ENCODE measurements around the gene GRB14. TPM values are rescaled to one million over a fixed set of nuclear protein-coding genes. Genes with fewer than 3 reads are reported as not detected.

GRB14 gene
- total and polyA plus RNA-seq, 2 donors, result 0.19 to 0.41 TPM

- Histone ChIP-seq H3K4me1 (ENCODE audit: control insufficient read depth in 2 of 2, insufficient read depth in 2 of 2, low read length in 2 of 2) (no peaks in the 10 kb centered on the region), H3K27ac (ENCODE audit: low read depth in 1 of 2, low read length in 1 of 2) (no peak overlapping the region), H3K9me3 (ENCODE audit: control insufficient read depth in 2 of 2, insufficient read depth in 1 of 2, low read length in 1 of 2) (no peaks in the 10 kb centered on the region), H3K36me3 (ENCODE audit: control insufficient read depth in 2 of 2, insufficient read depth in 2 of 2, low read length in 1 of 2) (no peaks in the 10 kb centered on the region), H3K4me3 (ENCODE audit: low read length in 2 of 2) (no peak overlapping the region), H3K27me3 (ENCODE audit: control insufficient read depth in 2 of 2, insufficient read depth in 1 of 2, low read length in 1 of 2) (no peaks in the 10 kb centered on the region)
- 88% methylated on average over 3 of the region's 3 CpGs for WGBS
- no peak for DNase-seq (ENCODE audit: low read depth in 6 of 9, low spot score in 9 of 9)
These were observed 98.7 kb downstream of the GRB14 start for GRCh38 chr2:164522561-164522981.

DNA sequence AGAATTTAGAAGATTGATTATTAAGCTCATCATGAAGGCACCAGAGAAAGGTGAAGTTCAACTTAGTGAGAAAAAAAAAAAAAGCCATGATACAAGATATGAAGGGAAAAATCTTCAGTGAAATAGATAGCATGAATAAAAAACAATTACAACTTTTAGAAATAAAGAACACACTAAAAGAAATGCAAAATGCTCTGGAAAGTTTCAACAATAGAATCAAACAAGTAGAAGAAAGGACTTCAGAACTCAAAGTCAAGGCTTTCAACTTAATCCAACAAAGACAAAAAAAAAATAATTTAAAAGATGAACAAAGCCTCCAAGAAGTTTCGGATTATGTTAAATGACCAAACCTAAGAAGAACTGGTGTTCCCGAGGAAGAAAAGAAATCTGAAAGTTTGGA, 105.5 kb downstream of the GRB14 start:
- H3K27me3 ChIP-seq (ENCODE audit: control insufficient read depth in 2 of 2, insufficient read depth in 1 of 2, low read length in 1 of 2), result no peaks in the 10 kb centered on the region
- H3K36me3 ChIP-seq (ENCODE audit: control insufficient read depth in 2 of 2, insufficient read depth in 2 of 2, low read length in 1 of 2), result no peaks in the 10 kb centered on the region
- DNase-seq (ENCODE audit: low read depth in 6 of 9, low spot score in 9 of 9), result no peak
- no peak overlapping the region for H3K4me3 ChIP-seq (ENCODE audit: low read length in 2 of 2)
- H3K27ac ChIP-seq (ENCODE audit: low read depth in 1 of 2, low read length in 1 of 2), result no peak overlapping the region
- H3K4me1 ChIP-seq (ENCODE audit: control insufficient read depth in 2 of 2, insufficient read depth in 2 of 2, low read length in 2 of 2), result no peaks in the 10 kb centered on the region
- peaks cover 0 to 9% of the 10 kb centered on the region in 2 donors for H3K9me3 ChIP-seq (ENCODE audit: control insufficient read depth in 2 of 2, insufficient read depth in 1 of 2, low read length in 1 of 2)
- 99% methylated on average over 2 of the region's 2 CpGs for WGBS

DNA sequence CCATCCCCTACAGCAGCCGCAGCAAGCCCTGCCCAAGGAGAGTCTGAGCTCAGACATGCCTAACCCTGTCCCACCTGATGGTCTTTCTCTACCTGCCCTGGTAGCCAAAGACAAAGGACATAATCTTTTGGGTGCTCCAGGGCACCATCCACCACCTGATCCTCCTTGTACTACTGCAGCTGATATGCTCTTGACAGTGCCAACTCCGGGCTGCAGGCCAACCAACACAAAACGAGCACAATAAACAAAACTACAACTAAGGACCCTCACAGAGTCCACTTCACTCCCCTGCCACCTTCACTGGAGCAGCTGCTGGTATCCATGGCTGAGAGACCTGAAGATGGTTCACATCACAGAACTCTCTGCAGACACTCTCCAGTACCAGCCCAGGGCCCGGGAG, 106.3 kb downstream of the GRB14 start:
- no peak for DNase-seq (ENCODE audit: low read depth in 6 of 9, low spot score in 9 of 9)
- no peak overlapping the region for H3K4me3 ChIP-seq (ENCODE audit: low read length in 2 of 2)
- no peaks in the 10 kb centered on the region for H3K36me3 ChIP-seq (ENCODE audit: control insufficient read depth in 2 of 2, insufficient read depth in 2 of 2, low read length in 1 of 2)
- no peaks in the 10 kb centered on the region for H3K27me3 ChIP-seq (ENCODE audit: control insufficient read depth in 2 of 2, insufficient read depth in 1 of 2, low read length in 1 of 2)
- no peak overlapping the region for H3K27ac ChIP-seq (ENCODE audit: low read depth in 1 of 2, low read length in 1 of 2)
- H3K9me3 ChIP-seq (ENCODE audit: control insufficient read depth in 2 of 2, insufficient read depth in 1 of 2, low read length in 1 of 2), result peaks cover 0 to 9% of the 10 kb centered on the region in 2 donors
- H3K4me1 ChIP-seq (ENCODE audit: control insufficient read depth in 2 of 2, insufficient read depth in 2 of 2, low read length in 2 of 2), result no peaks in the 10 kb centered on the region
- WGBS, result 97% methylated on average over 4 of the region's 4 CpGs

DNA sequence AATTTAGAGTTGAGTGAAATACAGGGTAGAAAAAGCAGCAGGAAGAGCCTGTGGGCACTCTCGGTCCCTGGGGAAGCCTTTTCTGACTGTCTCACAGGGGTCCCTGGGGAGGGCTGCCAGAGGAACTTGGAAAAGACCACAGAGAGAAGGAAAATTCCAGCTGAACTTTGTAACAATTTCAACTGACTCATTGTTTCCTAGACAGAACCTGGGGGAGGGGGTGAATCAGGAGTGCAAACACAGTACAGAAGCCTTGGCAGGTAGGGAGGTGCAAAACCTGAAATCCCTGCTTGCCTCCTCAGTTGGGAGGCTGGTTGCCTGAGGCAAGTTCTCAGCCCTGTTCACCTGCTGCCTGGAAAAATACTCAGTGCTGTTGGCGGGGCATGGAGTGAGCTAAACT, 106.8 kb downstream of the GRB14 start:
- Histone ChIP-seq H3K9me3 (ENCODE audit: control insufficient read depth in 2 of 2, insufficient read depth in 1 of 2, low read length in 1 of 2) (peaks cover 0 to 9% of the 10 kb centered on the region in 2 donors), H3K4me1 (ENCODE audit: control insufficient read depth in 2 of 2, insufficient read depth in 2 of 2, low read length in 2 of 2) (no peaks in the 10 kb centered on the region), H3K27me3 (ENCODE audit: control insufficient read depth in 2 of 2, insufficient read depth in 1 of 2, low read length in 1 of 2) (no peaks in the 10 kb centered on the region), H3K27ac (ENCODE audit: low read depth in 1 of 2, low read length in 1 of 2) (no peak overlapping the region), H3K36me3 (ENCODE audit: control insufficient read depth in 2 of 2, insufficient read depth in 2 of 2, low read length in 1 of 2) (no peaks in the 10 kb centered on the region), H3K4me3 (ENCODE audit: low read length in 2 of 2) (no peak overlapping the region)
- no peak for DNase-seq (ENCODE audit: low read depth in 6 of 9, low spot score in 9 of 9)
- WGBS, result 98% methylated on average over 2 of the region's 2 CpGs

GRCh38 chr2:164512871-164513270, 108.4 kb downstream of the GRB14 start:
- no peak for DNase-seq (ENCODE audit: low read depth in 6 of 9, low spot score in 9 of 9)
- Histone ChIP-seq H3K27me3 (ENCODE audit: control insufficient read depth in 2 of 2, insufficient read depth in 1 of 2, low read length in 1 of 2) (no peaks in the 10 kb centered on the region), H3K36me3 (ENCODE audit: control insufficient read depth in 2 of 2, insufficient read depth in 2 of 2, low read length in 1 of 2) (no peaks in the 10 kb centered on the region), H3K4me1 (ENCODE audit: control insufficient read depth in 2 of 2, insufficient read depth in 2 of 2, low read length in 2 of 2) (no peaks in the 10 kb centered on the region), H3K9me3 (ENCODE audit: control insufficient read depth in 2 of 2, insufficient read depth in 1 of 2, low read length in 1 of 2) (peaks cover 0 to 9% of the 10 kb centered on the region in 2 donors), H3K27ac (ENCODE audit: low read depth in 1 of 2, low read length in 1 of 2) (no peak overlapping the region), H3K4me3 (ENCODE audit: low read length in 2 of 2) (no peak overlapping the region)

DNA sequence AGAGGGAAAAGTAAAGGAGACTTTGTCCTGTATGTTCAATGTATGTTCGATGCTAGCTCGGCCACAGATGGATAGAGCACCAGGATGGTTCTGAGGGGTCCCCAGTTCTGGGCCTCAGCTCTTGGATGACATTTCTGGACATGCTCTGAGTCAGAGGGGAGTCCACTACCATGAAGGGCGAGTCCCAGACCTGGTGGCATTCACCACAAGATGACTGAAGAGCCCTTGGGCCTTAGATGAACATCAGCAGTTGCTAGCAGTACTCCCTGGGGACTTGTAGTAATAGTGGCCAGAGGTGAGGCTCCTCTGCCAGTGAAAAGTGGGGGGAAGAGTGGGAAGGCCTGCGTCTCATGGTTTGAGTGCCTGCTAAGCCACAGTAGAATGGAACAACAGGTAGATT, 109.5 kb downstream of the GRB14 start:
- Histone ChIP-seq H3K4me1 (ENCODE audit: control insufficient read depth in 2 of 2, insufficient read depth in 2 of 2, low read length in 2 of 2) (no peaks in the 10 kb centered on the region), H3K4me3 (ENCODE audit: low read length in 2 of 2) (no peak overlapping the region), H3K27me3 (ENCODE audit: control insufficient read depth in 2 of 2, insufficient read depth in 1 of 2, low read length in 1 of 2) (no peaks in the 10 kb centered on the region), H3K9me3 (ENCODE audit: control insufficient read depth in 2 of 2, insufficient read depth in 1 of 2, low read length in 1 of 2) (peaks cover 0 to 9% of the 10 kb centered on the region in 2 donors), H3K36me3 (ENCODE audit: control insufficient read depth in 2 of 2, insufficient read depth in 2 of 2, low read length in 1 of 2) (no peaks in the 10 kb centered on the region), H3K27ac (ENCODE audit: low read depth in 1 of 2, low read length in 1 of 2) (no peak overlapping the region)
- WGBS, result 93% methylated on average over 4 of the region's 4 CpGs
- DNase-seq (ENCODE audit: low read depth in 6 of 9, low spot score in 9 of 9), result no peak

DNA sequence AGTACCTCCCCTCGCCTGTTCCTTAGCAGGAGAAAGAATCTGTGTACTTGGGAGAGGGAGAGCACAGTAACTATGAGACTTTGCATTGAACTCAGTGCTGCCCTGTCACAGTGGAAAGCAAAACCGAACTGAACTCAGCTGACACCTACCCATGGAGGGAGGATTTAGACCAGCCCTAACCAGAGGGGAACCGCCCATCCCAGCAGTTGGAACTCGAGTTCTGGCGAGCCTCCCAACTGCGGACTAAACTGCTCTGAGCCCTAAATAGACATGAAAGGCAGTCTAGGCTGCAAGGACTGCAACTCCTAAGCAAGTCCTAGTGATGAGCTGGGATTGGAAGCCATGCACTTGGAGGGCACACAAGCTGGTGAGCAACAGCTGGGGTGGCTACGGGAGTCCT, 110.4 kb downstream of the GRB14 start:
- no peak for DNase-seq (ENCODE audit: low read depth in 6 of 9, low spot score in 9 of 9)
- H3K27me3 ChIP-seq (ENCODE audit: control insufficient read depth in 2 of 2, insufficient read depth in 1 of 2, low read length in 1 of 2), result no peaks in the 10 kb centered on the region
- H3K9me3 ChIP-seq (ENCODE audit: control insufficient read depth in 2 of 2, insufficient read depth in 1 of 2, low read length in 1 of 2), result peaks cover 0 to 9% of the 10 kb centered on the region in 2 donors
- H3K4me3 ChIP-seq (ENCODE audit: low read length in 2 of 2), result no peak overlapping the region
- H3K27ac ChIP-seq (ENCODE audit: low read depth in 1 of 2, low read length in 1 of 2), result no peak overlapping the region
- whole genome bisulfite sequencing, result 93% methylated on average over 7 of the region's 7 CpGs
- H3K4me1 ChIP-seq (ENCODE audit: control insufficient read depth in 2 of 2, insufficient read depth in 2 of 2, low read length in 2 of 2), result no peaks in the 10 kb centered on the region
- no peaks in the 10 kb centered on the region for H3K36me3 ChIP-seq (ENCODE audit: control insufficient read depth in 2 of 2, insufficient read depth in 2 of 2, low read length in 1 of 2)

- no peaks in the 10 kb centered on the region for H3K36me3 ChIP-seq (ENCODE audit: control insufficient read depth in 2 of 2, insufficient read depth in 2 of 2, low read length in 1 of 2)
These were observed 112.0 kb downstream of the GRB14 start for GRCh38 chr2:164509137-164509877.

DNA sequence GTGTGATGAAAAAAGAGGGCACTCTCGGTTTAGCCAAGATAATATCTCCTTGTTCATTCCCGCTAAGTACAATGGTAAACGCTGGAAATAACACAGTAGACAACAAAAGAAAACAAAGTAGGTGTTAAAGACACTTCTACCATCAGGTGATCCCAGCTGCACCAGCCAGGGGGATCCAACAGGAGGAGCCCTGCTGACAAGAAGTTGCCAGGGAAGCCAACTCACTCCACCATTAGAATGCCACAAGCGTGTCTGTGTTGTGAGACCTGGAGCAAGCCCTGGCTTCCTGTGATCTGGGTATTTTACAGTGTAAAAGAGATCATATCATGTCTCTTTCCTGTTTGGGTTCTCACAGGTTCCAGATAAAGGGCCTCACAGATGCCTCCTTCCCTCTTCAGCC, 117.0 kb downstream of the GRB14 start:
- no peak overlapping the region for H3K27ac ChIP-seq (ENCODE audit: low read depth in 1 of 2, low read length in 1 of 2)
- no peaks in the 10 kb centered on the region for H3K9me3 ChIP-seq (ENCODE audit: control insufficient read depth in 2 of 2, insufficient read depth in 1 of 2, low read length in 1 of 2)
- H3K36me3 ChIP-seq (ENCODE audit: control insufficient read depth in 2 of 2, insufficient read depth in 2 of 2, low read length in 1 of 2), result no peaks in the 10 kb centered on the region
- H3K4me3 ChIP-seq (ENCODE audit: low read length in 2 of 2), result no peak overlapping the region
- no peaks in the 10 kb centered on the region for H3K4me1 ChIP-seq (ENCODE audit: control insufficient read depth in 2 of 2, insufficient read depth in 2 of 2, low read length in 2 of 2)
- 88% methylated on average over 4 of the region's 4 CpGs for WGBS
- no peaks in the 10 kb centered on the region for H3K27me3 ChIP-seq (ENCODE audit: control insufficient read depth in 2 of 2, insufficient read depth in 1 of 2, low read length in 1 of 2)
- no peak for DNase-seq (ENCODE audit: low read depth in 6 of 9, low spot score in 9 of 9)

More at GRCh38 chr2:164509137-164509877, 112.0 kb downstream of the GRB14 start:
- no peaks in the 10 kb centered on the region for H3K27me3 ChIP-seq (ENCODE audit: control insufficient read depth in 2 of 2, insufficient read depth in 1 of 2, low read length in 1 of 2)
- WGBS, result 95% methylated on average over 4 of the region's 4 CpGs
- no peak overlapping the region for H3K27ac ChIP-seq (ENCODE audit: low read depth in 1 of 2, low read length in 1 of 2)
- no peak overlapping the region for H3K4me3 ChIP-seq (ENCODE audit: low read length in 2 of 2)
- H3K4me1 ChIP-seq (ENCODE audit: control insufficient read depth in 2 of 2, insufficient read depth in 2 of 2, low read length in 2 of 2), result no peaks in the 10 kb centered on the region
- no peak for DNase-seq (ENCODE audit: low read depth in 6 of 9, low spot score in 9 of 9)
- no peaks in the 10 kb centered on the region for H3K9me3 ChIP-seq (ENCODE audit: control insufficient read depth in 2 of 2, insufficient read depth in 1 of 2, low read length in 1 of 2)
